PC-3 (cell line): ENCODE measurements around the gene PPP2R1B. TPM values are rescaled to one million over a fixed set of nuclear protein-coding genes. Genes with fewer than 3 reads are reported as not detected.

Experiments used
- ATAC-seq: fragments of 200-7000 bp; cut with Tn5 transposase; 2 replicates; pipeline ENCODE4 v1.9.1; 2020; ENCODE audit warnings: mild to moderate bottlenecking, moderate library complexity
- BruUV-seq: library from RNA; stranded (reverse); fragments of 400-500 nt; replicated peaks from 2 replicates; lab custom pipeline; 2021; lab: Mats Ljungman, UMichigan
- CTCF ChIA-PET: fragments of 300-600 bp; sonication (Branson Sonifier 250); formaldehyde crosslinking; loops from one replicate; lab custom pipeline; 2022; ENCODE audit warnings: antibody characterized with exemption; lab: Charles Lee
- POLR2A ChIA-PET: fragments of 300-600 bp; sonication (Branson Sonifier 250); formaldehyde crosslinking; loops from one replicate; lab custom pipeline; 2022; ENCODE audit warnings: antibody characterized with exemption; ENCODE audit not compliant: unreplicated experiment; lab: Charles Lee
- DNase-seq: peaks from one replicate; pipeline ENCODE4 v3.0.0-alpha.2; 2015
- H2AFZ ChIP-seq: fragments of 300-600 bp; sonication (generic); 2 replicates; pipeline ENCODE4 v1.6.0; 2016; ENCODE audit warnings: antibody characterized with exemption, low read length
- H3F3A ChIP-seq: fragments of 300-600 bp; sonication (generic); one replicate; pipeline ENCODE4 v1.6.0; 2017; ENCODE audit warnings: antibody characterized with exemption, low read length, control low read depth, mild to moderate bottlenecking; ENCODE audit not compliant: unreplicated experiment
- H3K27ac ChIP-seq: fragments of 300-600 bp; sonication (generic); 2 replicates; pipeline ENCODE4 v1.5.1; 2016; ENCODE audit warnings: mild to moderate bottlenecking, low read length
- H3K27me3 ChIP-seq: fragments of 300-600 bp; sonication (generic); 2 replicates; pipeline ENCODE4 v1.6.1; 2016; ENCODE audit warnings: low read length, mixed read lengths
- H3K36me3 ChIP-seq: fragments of 300-600 bp; sonication (generic); 2 replicates; pipeline ENCODE4 v1.6.1; 2016; ENCODE audit warnings: low read depth, mixed run types, low read length, mixed read lengths
- H3K4me1 ChIP-seq: fragments of 300-600 bp; sonication (generic); 2 replicates; pipeline ENCODE4 v1.5.1; 2016; ENCODE audit warnings: low read length; ENCODE audit not compliant: insufficient read depth
- H3K4me2 ChIP-seq: fragments of 300-600 bp; sonication (generic); 2 replicates; pipeline ENCODE4 v1.6.0; 2016; ENCODE audit warnings: low read length
- H3K4me3 ChIP-seq: fragments of 300-600 bp; sonication (generic); 2 replicates; pipeline ENCODE4 v1.5.1; 2016; ENCODE audit warnings: mild to moderate bottlenecking, low read length, mixed read lengths
- H3K79me2 ChIP-seq: fragments of 300-600 bp; sonication (generic); 2 replicates; pipeline ENCODE4 v1.6.1; 2017; ENCODE audit warnings: low read length, mixed read lengths
- H3K9ac ChIP-seq: fragments of 300-600 bp; sonication (generic); 2 replicates; pipeline ENCODE4 v1.6.0; 2016; ENCODE audit warnings: mild to moderate bottlenecking, low read length
- H3K9me2 ChIP-seq: fragments of 300-600 bp; sonication (generic); replicated peaks from 2 replicates; pipeline ENCODE4 v1.6.1; 2016; ENCODE audit warnings: mixed run types, low read length, mixed read lengths
- H3K9me3 ChIP-seq: fragments of 300-600 bp; sonication (generic); 2 replicates; pipeline ENCODE4 v1.6.1; 2016; ENCODE audit warnings: low read length, mixed read lengths
- H4K20me1 ChIP-seq: fragments of 300-600 bp; sonication (generic); 2 replicates; pipeline ENCODE4 v1.6.1; 2016; ENCODE audit warnings: low read length, mixed read lengths
- EZH2 ChIP-seq: fragments of 300-600 bp; sonication (generic); IDR thresholded peaks from one replicate; pipeline ENCODE4 v1.6.1; 2017; ENCODE audit warnings: antibody characterized with exemption, mild to moderate bottlenecking, low read length; ENCODE audit not compliant: unreplicated experiment
- EZH2phosphoT487 ChIP-seq: fragments of 300-600 bp; sonication (generic); IDR thresholded peaks from 2 replicates; pipeline ENCODE4 v1.6.1; 2018; ENCODE audit warnings: mild to moderate bottlenecking, antibody characterized with exemption, low read length, borderline replicate concordance
- intact Hi-C: fragments of 100-400 bp; cut with micrococcal nuclease; formaldehyde crosslinking; loops from 2 replicates; pipeline ENCODE4 v1.9.0; 2023
- total RNA-seq: library from RNA; depleted of rRNA; stranded (reverse); fragments of >200 nt; gene quantifications from 2 replicates; pipeline ENCODE4 v1.2.3, GENCODE V29; 2014
- TF ChIP-seq, protein P1 (sequence below): fragments of 300-600 bp; sonication (generic); conservative IDR thresholded peaks from 2 replicates; pipeline ENCODE4 v1.5.1; 2017; ENCODE audit warnings: antibody characterized with exemption, low read depth, mild to moderate bottlenecking, low read length

PPP2R1B gene
- total RNA-seq, 1 experiment from 2014 or later: 41.5 TPM

DNA sequence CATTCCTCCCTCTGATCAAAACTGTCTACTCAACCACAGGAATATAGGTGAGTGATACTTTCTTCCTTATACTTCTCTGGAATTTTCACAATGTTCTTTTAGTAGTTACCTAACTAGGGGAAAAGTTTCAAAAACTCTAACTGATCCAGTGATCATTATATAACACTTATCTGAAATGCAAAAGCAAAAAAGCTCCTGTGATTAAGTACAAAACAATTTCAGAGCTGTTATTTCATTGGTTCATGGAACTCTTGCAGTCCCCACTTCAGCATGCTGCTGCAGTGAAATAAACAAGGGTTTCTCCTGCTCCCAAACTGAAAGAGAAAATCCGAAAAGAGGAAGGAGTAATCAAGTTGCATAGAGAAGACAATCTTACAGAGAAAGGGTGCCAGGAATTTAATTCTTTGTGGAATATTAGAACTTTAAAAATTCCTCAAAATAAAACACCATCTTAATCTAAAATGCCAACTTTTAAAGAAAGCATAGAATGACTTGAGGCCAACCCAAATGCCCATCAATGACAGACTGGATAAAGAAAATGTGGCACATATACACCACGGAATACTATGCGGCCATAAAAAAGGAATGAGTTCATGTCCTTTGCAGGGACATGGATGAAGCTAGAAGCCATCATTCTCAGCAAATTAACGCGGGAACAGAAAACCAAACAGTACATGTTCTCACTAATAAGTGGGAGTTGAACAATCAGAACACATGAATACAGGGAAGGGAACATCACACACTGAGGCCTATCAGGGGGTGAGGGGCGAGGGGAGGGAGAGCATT lies 20.3 kb downstream of the PPP2R1B start:
- no peaks in the 10 kb centered on the region for H3F3A ChIP-seq
- H3K27ac ChIP-seq: peak overlapping the region; percentile 10; the same call in 1 of the 2 replicates
- H3K4me3 ChIP-seq: peak overlapping the region; percentile 10; the same call in 1 of the 2 replicates
- TF ChIP-seq, protein P1, sequence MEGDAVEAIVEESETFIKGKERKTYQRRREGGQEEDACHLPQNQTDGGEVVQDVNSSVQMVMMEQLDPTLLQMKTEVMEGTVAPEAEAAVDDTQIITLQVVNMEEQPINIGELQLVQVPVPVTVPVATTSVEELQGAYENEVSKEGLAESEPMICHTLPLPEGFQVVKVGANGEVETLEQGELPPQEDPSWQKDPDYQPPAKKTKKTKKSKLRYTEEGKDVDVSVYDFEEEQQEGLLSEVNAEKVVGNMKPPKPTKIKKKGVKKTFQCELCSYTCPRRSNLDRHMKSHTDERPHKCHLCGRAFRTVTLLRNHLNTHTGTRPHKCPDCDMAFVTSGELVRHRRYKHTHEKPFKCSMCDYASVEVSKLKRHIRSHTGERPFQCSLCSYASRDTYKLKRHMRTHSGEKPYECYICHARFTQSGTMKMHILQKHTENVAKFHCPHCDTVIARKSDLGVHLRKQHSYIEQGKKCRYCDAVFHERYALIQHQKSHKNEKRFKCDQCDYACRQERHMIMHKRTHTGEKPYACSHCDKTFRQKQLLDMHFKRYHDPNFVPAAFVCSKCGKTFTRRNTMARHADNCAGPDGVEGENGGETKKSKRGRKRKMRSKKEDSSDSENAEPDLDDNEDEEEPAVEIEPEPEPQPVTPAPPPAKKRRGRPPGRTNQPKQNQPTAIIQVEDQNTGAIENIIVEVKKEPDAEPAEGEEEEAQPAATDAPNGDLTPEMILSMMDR: no peak
- no peak for TF ChIP-seq EZH2phosphoT487
- TF ChIP-seq EZH2: no peak
- ATAC-seq (0 out of 2 replicates have a peak, but pooled peaks have one; percentile 5), DNase-seq (peak; percentile 32)
- POLR2A ChIA-PET: no interaction called here
- no peaks in the 10 kb centered on the region for H4K20me1 ChIP-seq
- no TSS peak for BruUV-seq
- CTCF ChIA-PET: no interaction called here
- peak overlapping the region; percentile 60 for H3K4me2 ChIP-seq
- no peaks in the 10 kb centered on the region for H3K27me3 ChIP-seq
- H3K9me2 ChIP-seq: no peaks in the 10 kb centered on the region
- H3K9me3 ChIP-seq: no peaks in the 10 kb centered on the region
- peaks cover 26% of the 10 kb centered on the region for H3K4me1 ChIP-seq
- intact Hi-C loops: no loop called here
- H3K9ac ChIP-seq: no peak overlapping the region
- peaks cover 63% of the 10 kb centered on the region for H3K36me3 ChIP-seq
- 0 out of 2 replicates have a peak, but pooled peaks cover 9% of the 10 kb centered on the region for H3K79me2 ChIP-seq
- no peak overlapping the region for H2AFZ ChIP-seq

DNA sequence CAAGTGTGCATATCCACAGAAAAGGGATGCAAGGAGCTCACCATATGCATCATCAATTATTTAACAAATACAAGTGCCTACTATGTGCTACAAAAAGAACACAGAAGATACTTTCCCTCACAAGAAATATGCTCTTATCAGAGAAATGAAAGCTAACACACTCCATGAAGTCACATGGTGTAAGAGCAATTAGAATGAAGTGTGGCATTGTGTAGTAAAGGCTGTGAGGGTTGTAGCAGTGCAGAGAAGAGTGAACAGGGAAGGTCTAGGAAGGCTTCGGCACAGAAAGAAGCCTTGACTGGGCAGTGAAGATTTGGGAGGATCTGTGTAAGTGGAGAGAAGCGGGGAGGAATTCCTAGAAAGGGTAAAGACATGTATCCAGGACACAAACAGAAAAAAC lies 22.5 kb downstream of the PPP2R1B start:
- Histone ChIP-seq H3K9me3 (no peaks in the 10 kb centered on the region), H3K4me3 (no peak overlapping the region), H3K4me2 (no peak overlapping the region), H3K27ac (no peak overlapping the region), H3F3A (no peaks in the 10 kb centered on the region), H3K27me3 (no peaks in the 10 kb centered on the region), H3K9ac (no peak overlapping the region), H3K36me3 (peaks cover 56% of the 10 kb centered on the region), H3K79me2 (0 out of 2 replicates have a peak, but pooled peaks cover 9% of the 10 kb centered on the region), H3K4me1 (peaks cover 26% of the 10 kb centered on the region), H2AFZ (no peak overlapping the region), H4K20me1 (no peaks in the 10 kb centered on the region), H3K9me2 (no peaks in the 10 kb centered on the region)
- TF ChIP-seq EZH2 (no peak), EZH2phosphoT487 (no peak)
- TF ChIP-seq, protein P1: no peak
- intact Hi-C loops: no loop called here
- BruUV-seq: no TSS peak
- ATAC-seq (no peak), DNase-seq (no peak)
- POLR2A ChIA-PET: no interaction called here
- CTCF ChIA-PET: no interaction called here

DNA sequence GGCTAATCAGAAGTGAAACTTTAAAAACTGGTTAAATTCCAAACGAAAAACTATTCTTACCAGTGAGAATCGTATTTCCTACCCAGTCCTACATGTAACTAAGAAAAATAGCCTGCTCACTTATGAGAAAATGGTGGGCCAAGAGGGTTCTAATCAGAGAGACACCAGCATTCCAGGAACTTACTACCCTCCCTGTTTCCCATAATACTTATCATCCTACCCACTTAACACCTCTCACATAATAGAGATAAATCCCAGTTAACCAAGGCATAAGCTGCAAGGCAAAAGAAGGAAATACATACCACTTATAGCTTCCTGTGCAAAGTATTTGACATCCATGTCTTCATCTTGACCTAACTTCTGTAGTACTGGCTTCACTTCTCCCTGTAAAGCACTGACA lies 24.4 kb downstream of the PPP2R1B start:
- Histone ChIP-seq H3F3A (no peaks in the 10 kb centered on the region), H3K36me3 (peaks cover 49% of the 10 kb centered on the region), H3K4me1 (peaks cover 14% of the 10 kb centered on the region), H3K9me2 (no peaks in the 10 kb centered on the region), H3K4me3 (no peak overlapping the region), H3K27ac (no peak overlapping the region), H3K4me2 (no peak overlapping the region), H3K27me3 (no peaks in the 10 kb centered on the region), H2AFZ (no peak overlapping the region), H3K79me2 (0 out of 2 replicates have a peak, but pooled peaks cover under 1% of the 10 kb centered on the region), H3K9me3 (no peaks in the 10 kb centered on the region), H4K20me1 (no peaks in the 10 kb centered on the region), H3K9ac (no peak overlapping the region)
- ChIA-PET POLR2A (no interaction called here), CTCF (no interaction called here)
- BruUV-seq: no TSS peak
- intact Hi-C loops: no loop called here
- no peak for DNase-seq
- no peak for ATAC-seq
- TF ChIP-seq, protein P1: no peak
- TF ChIP-seq EZH2 (no peak), EZH2phosphoT487 (no peak)
